ENCODE measurements around the gene CC2D2B.
A peak's percentile ranks its signal among the peaks of the same experiment; 100 is the strongest.
"Not testable (repeated sequence)": the region's sequence is repeated elsewhere in the genome, so short reads cannot be mapped to it uniquely, and the experiment has no call there.

Gene CC2D2B

GRCh38 chr10:95907456-95908253 is at the start of gene CC2D2B:
TSS of gene CC2D2B (plus strand) at chr10:95907975. CDS start at chr10:95911324, 3,349 bp downstream.
- DNase-seq = peak; percentile 78

GRCh38 chr10:95860166-95860940 is 47.4 kb upstream of the CC2D2B start:
- DNase-seq = no peak

- no peak for DNase-seq
Observed at GRCh38 chr10:95861386-95861785, 46.4 kb upstream of the CC2D2B start.

- no peak for DNase-seq
Observed at GRCh38 chr10:95864906-95865813, 42.6 kb upstream of the CC2D2B start.

- no peak for DNase-seq
Observed at GRCh38 chr10:95865814-95866466, 41.8 kb upstream of the CC2D2B start.

GRCh38 chr10:95866467-95866842 is 41.3 kb upstream of the CC2D2B start:
- DNase-seq = no peak

- DNase-seq = no peak
Observed at GRCh38 chr10:95867866-95868265, 39.9 kb upstream of the CC2D2B start.

GRCh38 chr10:95872158-95872711 is 35.5 kb upstream of the CC2D2B start:
- DNase-seq = no peak

- no peak for DNase-seq
Observed at GRCh38 chr10:95873139-95873538, 34.6 kb upstream of the CC2D2B start.

- no peak for DNase-seq
Observed at GRCh38 chr10:95873651-95874050, 34.1 kb upstream of the CC2D2B start.

- DNase-seq = not testable (repeated sequence)
Observed at GRCh38 chr10:95874783-95875182, 33.0 kb upstream of the CC2D2B start.

GRCh38 chr10:95876756-95877155 is 31.0 kb upstream of the CC2D2B start:
- no peak for DNase-seq

GRCh38 chr10:95877881-95878280 is 29.9 kb upstream of the CC2D2B start:
- no peak for DNase-seq

- no peak for DNase-seq
Observed at GRCh38 chr10:95880704-95881103, 27.1 kb upstream of the CC2D2B start.

- no peak for DNase-seq
Observed at GRCh38 chr10:95881316-95881715, 26.5 kb upstream of the CC2D2B start.

- no peak for DNase-seq
Observed at GRCh38 chr10:95889830-95890229, 17.9 kb upstream of the CC2D2B start.

- no peak for DNase-seq
Observed at GRCh38 chr10:95896071-95896850, 11.5 kb upstream of the CC2D2B start.

- not testable (repeated sequence) for DNase-seq
Observed at GRCh38 chr10:95905897-95906580, 1.7 kb upstream of the CC2D2B start.

- DNase-seq = peak; percentile 35
Observed at GRCh38 chr10:95906677-95907455, 909 bp upstream of the CC2D2B start.

GRCh38 chr10:95908450-95908849 is 675 bp downstream of the CC2D2B start:
- no peak for DNase-seq

All from activated naive CD4-positive, alpha-beta T cell treated with anti-CD3 and anti-CD28 coated beads, Interleukin-2, amount 50 U/mL, for 16 hours (primary cell).